ENCODE measurements around the gene ATG101. TPM values are rescaled to one million over a fixed set of nuclear protein-coding genes. Genes with fewer than 3 reads are reported as not detected.

The ATG101 gene
- total RNA-seq, 2 experiments from 2014 or later: 20.6 to 20.9 TPM

DNA sequence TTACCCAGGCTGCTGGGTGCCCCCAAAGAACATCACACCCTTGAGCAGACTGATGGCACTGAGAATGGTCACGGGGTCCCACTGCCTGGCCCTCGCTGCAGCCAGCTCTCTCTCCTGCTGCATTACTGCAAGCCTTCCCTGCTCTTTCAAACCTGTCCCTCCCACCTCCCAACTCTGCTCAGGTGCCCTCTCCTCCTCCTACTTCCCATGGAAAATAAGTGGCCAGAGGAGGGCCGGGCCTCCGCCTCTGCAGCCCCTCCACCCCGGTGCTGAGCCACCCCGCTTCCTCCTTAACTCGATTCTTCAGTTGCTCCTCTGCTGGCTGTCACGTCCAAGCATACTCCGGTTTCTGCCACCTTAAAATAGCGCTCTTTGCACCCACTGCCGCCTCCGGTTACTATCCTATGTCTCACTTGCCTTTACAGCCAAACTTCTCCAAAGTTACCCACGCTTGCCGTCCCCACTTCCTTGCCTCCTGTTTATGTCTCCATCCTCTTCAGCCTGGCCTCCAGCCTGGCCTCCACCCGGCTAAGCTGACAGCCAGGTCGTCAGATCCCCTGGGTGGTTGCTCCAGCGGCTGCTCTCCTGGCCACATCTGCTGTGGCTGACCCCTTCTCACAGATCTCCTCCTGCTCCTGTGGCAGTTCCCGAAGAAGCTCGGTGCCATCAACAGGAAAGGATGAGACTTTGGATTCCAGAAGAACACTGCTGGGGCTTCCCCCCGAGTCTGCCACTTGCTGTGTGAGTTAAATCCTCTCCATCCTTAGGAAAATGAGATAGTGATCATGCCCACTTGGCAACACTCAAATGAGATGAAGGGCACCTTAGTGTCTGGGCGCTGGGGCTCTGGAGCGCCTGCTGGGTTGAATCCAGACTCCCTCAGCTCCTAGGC is 17.4 kb downstream of the ATG101 start:
- Histone ChIP-seq H3K4me3 (ENCODE audit: low read length) (no peak overlapping the region), H3K36me3 (ENCODE audit: insufficient read depth, low read length) (no peaks in the 10 kb centered on the region), H3K4me1 (ENCODE audit: insufficient read depth, low read length) (peaks cover 8% of the 10 kb centered on the region), H3K27me3 (ENCODE audit: control insufficient read depth in 1 of 2, insufficient read depth in 2 of 2, low read length in 2 of 2) (peaks cover 0 to 33% of the 10 kb centered on the region in 2 experiments), H3K9me3 (ENCODE audit: control insufficient read depth in 1 of 2, insufficient read depth in 1 of 2, low read length in 2 of 2) (no peaks in the 10 kb centered on the region), H3K27ac (ENCODE audit: low read depth in 1 of 2, low read length in 2 of 2) (no peak overlapping the region)
- CTCF ChIA-PET: no interaction called here
- POLR2A ChIA-PET: interaction anchor here (1.0 kb wide), 1 partner anchor 62 kb away, joined by 4 read pairs; no protein-coding TSS in a partner anchor
- Mint-ChIP-seq H3K9me3 (no peaks in the 10 kb centered on the region), H3K27me3 (peaks cover 43% of the 10 kb centered on the region), H3K4me1 (ENCODE audit: low read depth) (peaks cover 9% of the 10 kb centered on the region), H3K36me3 (ENCODE audit: low read depth) (no peaks in the 10 kb centered on the region), H3K4me3 (no peak overlapping the region), H3K27ac (no peak overlapping the region)
- TF ChIP-seq, protein P1, sequence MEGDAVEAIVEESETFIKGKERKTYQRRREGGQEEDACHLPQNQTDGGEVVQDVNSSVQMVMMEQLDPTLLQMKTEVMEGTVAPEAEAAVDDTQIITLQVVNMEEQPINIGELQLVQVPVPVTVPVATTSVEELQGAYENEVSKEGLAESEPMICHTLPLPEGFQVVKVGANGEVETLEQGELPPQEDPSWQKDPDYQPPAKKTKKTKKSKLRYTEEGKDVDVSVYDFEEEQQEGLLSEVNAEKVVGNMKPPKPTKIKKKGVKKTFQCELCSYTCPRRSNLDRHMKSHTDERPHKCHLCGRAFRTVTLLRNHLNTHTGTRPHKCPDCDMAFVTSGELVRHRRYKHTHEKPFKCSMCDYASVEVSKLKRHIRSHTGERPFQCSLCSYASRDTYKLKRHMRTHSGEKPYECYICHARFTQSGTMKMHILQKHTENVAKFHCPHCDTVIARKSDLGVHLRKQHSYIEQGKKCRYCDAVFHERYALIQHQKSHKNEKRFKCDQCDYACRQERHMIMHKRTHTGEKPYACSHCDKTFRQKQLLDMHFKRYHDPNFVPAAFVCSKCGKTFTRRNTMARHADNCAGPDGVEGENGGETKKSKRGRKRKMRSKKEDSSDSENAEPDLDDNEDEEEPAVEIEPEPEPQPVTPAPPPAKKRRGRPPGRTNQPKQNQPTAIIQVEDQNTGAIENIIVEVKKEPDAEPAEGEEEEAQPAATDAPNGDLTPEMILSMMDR (IDR thresholded peaks at IDR 0.05): no peak
- DNase-seq: no peak
- intact Hi-C loops (cut with DNase I, micrococcal nuclease): no loop called here
- no peak for ATAC-seq (ENCODE audit: poor library complexity)

GRCh38 chr12:52087961-52088820 is 18.4 kb downstream of the ATG101 start:
- Histone ChIP-seq H3K27me3 (ENCODE audit: control insufficient read depth in 1 of 2, insufficient read depth in 2 of 2, low read length in 2 of 2) (peaks cover 0 to 33% of the 10 kb centered on the region in 2 experiments), H3K9me3 (ENCODE audit: control insufficient read depth in 1 of 2, insufficient read depth in 1 of 2, low read length in 2 of 2) (no peaks in the 10 kb centered on the region), H3K36me3 (ENCODE audit: insufficient read depth, low read length) (no peaks in the 10 kb centered on the region), H3K4me1 (ENCODE audit: insufficient read depth, low read length) (peaks cover 4% of the 10 kb centered on the region), H3K27ac (ENCODE audit: low read depth in 1 of 2, low read length in 2 of 2) (no peak overlapping the region), H3K4me3 (ENCODE audit: low read length) (no peak overlapping the region)
- no peak for DNase-seq
- no peaks in the 10 kb centered on the region for H3K36me3 Mint-ChIP-seq (ENCODE audit: low read depth)
- ChIA-PET POLR2A (interaction anchor here (1.0 kb wide), 1 partner anchor 63 kb away, joined by 4 read pairs; no protein-coding TSS in a partner anchor), CTCF (interaction anchor here (2.4 kb wide), 1 partner anchor 63 kb away, joined by 7 read pairs; no protein-coding TSS in a partner anchor)
- peaks cover 49% of the 10 kb centered on the region for H3K27me3 Mint-ChIP-seq
- H3K27ac Mint-ChIP-seq: no peak overlapping the region
- intact Hi-C loops (cut with DNase I, micrococcal nuclease): no loop called here
- TF ChIP-seq, protein P1 (IDR thresholded peaks at IDR 0.05): no peak
- H3K4me1 Mint-ChIP-seq (ENCODE audit: low read depth): peaks cover 5% of the 10 kb centered on the region
- no peak overlapping the region for H3K4me3 Mint-ChIP-seq
- no peaks in the 10 kb centered on the region for H3K9me3 Mint-ChIP-seq
- ATAC-seq (ENCODE audit: poor library complexity): no peak

GRCh38 chr12:52089491-52089890 is 19.7 kb downstream of the ATG101 start:
- no peaks in the 10 kb centered on the region for H3K36me3 Mint-ChIP-seq (ENCODE audit: low read depth)

More at GRCh38 chr12:52089491-52089890, 19.7 kb downstream of the ATG101 start:
- ChIA-PET POLR2A (no interaction called here), CTCF (interaction anchor here (2.4 kb wide), 1 partner anchor 64 kb away, joined by 7 read pairs; no protein-coding TSS in a partner anchor)
- no peak for ATAC-seq (ENCODE audit: poor library complexity)
- Mint-ChIP-seq H3K9me3 (no peaks in the 10 kb centered on the region), H3K27ac (no peak overlapping the region), H3K27me3 (peaks cover 56% of the 10 kb centered on the region), H3K4me3 (no peak overlapping the region), H3K4me1 (ENCODE audit: low read depth) (no peaks in the 10 kb centered on the region)
- no peaks in the 10 kb centered on the region for H3K36me3 ChIP-seq (ENCODE audit: insufficient read depth, low read length)
- intact Hi-C loops (cut with DNase I, micrococcal nuclease): no loop called here
- TF ChIP-seq, protein P1 (IDR thresholded peaks at IDR 0.05): no peak
- DNase-seq: no peak
- H3K9me3 ChIP-seq (ENCODE audit: control insufficient read depth in 1 of 2, insufficient read depth in 1 of 2, low read length in 2 of 2): no peaks in the 10 kb centered on the region
- H3K27ac ChIP-seq (ENCODE audit: low read depth in 1 of 2, low read length in 2 of 2): no peak overlapping the region
- peaks cover 0 to 33% of the 10 kb centered on the region in 2 experiments for H3K27me3 ChIP-seq (ENCODE audit: control insufficient read depth in 1 of 2, insufficient read depth in 2 of 2, low read length in 2 of 2)
- no peaks in the 10 kb centered on the region for H3K4me1 ChIP-seq (ENCODE audit: insufficient read depth, low read length)
- H3K4me3 ChIP-seq (ENCODE audit: low read length): no peak overlapping the region

Measured in CD4-positive, alpha-beta T cell (primary cell).